ENCODE data around the gene LHFPL3. TPM values are rescaled to one million over a fixed set of nuclear protein-coding genes. Genes with fewer than 3 reads are reported as not detected.

Gene LHFPL3
- total RNA-seq, 1 experiment from 2014 or later = 0.83 TPM

DNA sequence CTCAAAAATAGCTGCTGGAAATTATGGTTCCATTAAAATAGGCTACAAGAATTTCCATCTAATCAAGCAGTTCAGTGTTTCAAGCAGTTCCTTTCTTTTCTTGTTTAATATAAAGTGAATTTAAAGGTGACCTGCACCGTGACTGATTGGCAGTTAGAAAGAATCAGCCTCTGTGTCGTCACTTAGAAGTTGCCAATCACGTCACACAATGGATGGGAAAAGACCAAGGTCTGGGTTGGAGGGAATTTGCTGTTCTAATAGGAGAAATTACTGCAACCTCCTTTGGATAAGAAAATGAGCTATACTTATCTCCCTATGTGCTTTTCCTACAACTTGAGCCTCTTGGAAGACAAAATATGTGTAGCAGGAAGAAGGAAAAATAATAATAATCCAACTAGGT, 466.2 kb downstream of the LHFPL3 start:
- POLR2A ChIA-PET = no interaction called here
- TF ChIP-seq PRRX2 (CRISPR knock-in tag; IDR thresholded peaks at IDR 0.05) = no peak
- no peak for TF ChIP-seq ZBTB43 (CRISPR knock-in tag; IDR thresholded peaks at IDR 0.05)
- TF ChIP-seq ZNF423 (CRISPR knock-in tag; IDR thresholded peaks at IDR 0.05) = no peak
- TF ChIP-seq CTCF (IDR thresholded peaks at IDR 0.05) = no peak
- no peak for TF ChIP-seq NR2C2 (CRISPR knock-in tag; IDR thresholded peaks at IDR 0.05)
- TF ChIP-seq E2F4 (CRISPR knock-in tag; IDR thresholded peaks at IDR 0.05; ENCODE audit: borderline replicate concordance, low read depth) = no peak
- no peak for TF ChIP-seq NR1H2 (CRISPR knock-in tag; IDR thresholded peaks at IDR 0.05)
- TF ChIP-seq NFATC4 (CRISPR knock-in tag; IDR thresholded peaks at IDR 0.05) = no peak
- TF ChIP-seq ESRRA (CRISPR knock-in tag; IDR thresholded peaks at IDR 0.05; ENCODE audit: borderline replicate concordance) = no peak
- TF ChIP-seq TEAD4 (CRISPR knock-in tag; IDR thresholded peaks at IDR 0.05) = no peak
- TF ChIP-seq FOXP1 (CRISPR knock-in tag; IDR thresholded peaks at IDR 0.05; ENCODE audit: borderline replicate concordance) = no peak
- no peak for TF ChIP-seq ZNF219 (CRISPR knock-in tag; IDR thresholded peaks at IDR 0.05; ENCODE audit: borderline replicate concordance)
- TF ChIP-seq RORB (CRISPR knock-in tag; IDR thresholded peaks at IDR 0.05) = no peak
- no peak for TF ChIP-seq NFE2L1 (CRISPR knock-in tag; IDR thresholded peaks at IDR 0.05)
- TF ChIP-seq GABPB1 (CRISPR knock-in tag; IDR thresholded peaks at IDR 0.05) = no peak
- no peak for TF ChIP-seq CREB1 (CRISPR knock-in tag; IDR thresholded peaks at IDR 0.05)
- TF ChIP-seq USF2 (CRISPR knock-in tag; IDR thresholded peaks at IDR 0.05) = no peak
- Mint-ChIP-seq H3K36me3 (no peaks in the 10 kb centered on the region), H3K27ac (no peak overlapping the region), H3K27me3 (ENCODE audit: low read depth) (no peaks in the 10 kb centered on the region; the same call in 1 of the 2 replicates), H3K9me3 (no peaks in the 10 kb centered on the region), H3K4me1 (peaks cover 5% of the 10 kb centered on the region), H3K4me3 (no peak overlapping the region)
- CTCF ChIA-PET = interaction anchor here (1.2 to 2.4 kb wide), 2 partner anchors 54 to 89 kb away, joined by 4 to 5 read pairs; no protein-coding TSS in a partner anchor
- no peak for DNase-seq (ENCODE audit: low spot score)
- no peak for ATAC-seq

- CTCF ChIA-PET = interaction anchor here (0.8 to 2.4 kb wide), 3 partner anchors 53 to 151 kb away, joined by 3 to 5 read pairs (median 4); no protein-coding TSS in a partner anchor
- ATAC-seq = no peak
- POLR2A ChIA-PET = no interaction called here
- DNase-seq (ENCODE audit: low spot score) = no peak
- Mint-ChIP-seq H3K27me3 (ENCODE audit: low read depth) (no peaks in the 10 kb centered on the region; the same call in 1 of the 2 replicates), H3K4me1 (peaks cover 5% of the 10 kb centered on the region), H3K9me3 (no peaks in the 10 kb centered on the region), H3K36me3 (no peaks in the 10 kb centered on the region), H3K27ac (no peak overlapping the region), H3K4me3 (no peak overlapping the region)
- TF ChIP-seq NR1H2 (CRISPR knock-in tag; IDR thresholded peaks at IDR 0.05) (no peak), CREB1 (CRISPR knock-in tag; IDR thresholded peaks at IDR 0.05) (no peak), SP1 (CRISPR knock-in tag; conservative IDR thresholded peaks at IDR 0.05) (no peak), PRRX2 (CRISPR knock-in tag; IDR thresholded peaks at IDR 0.05) (no peak), ATF3 (CRISPR knock-in tag; conservative IDR thresholded peaks at IDR 0.05) (no peak), NR3C1 (CRISPR knock-in tag; conservative IDR thresholded peaks at IDR 0.05; ENCODE audit: low read depth) (no peak)
- TF ChIP-seq, protein P1, sequence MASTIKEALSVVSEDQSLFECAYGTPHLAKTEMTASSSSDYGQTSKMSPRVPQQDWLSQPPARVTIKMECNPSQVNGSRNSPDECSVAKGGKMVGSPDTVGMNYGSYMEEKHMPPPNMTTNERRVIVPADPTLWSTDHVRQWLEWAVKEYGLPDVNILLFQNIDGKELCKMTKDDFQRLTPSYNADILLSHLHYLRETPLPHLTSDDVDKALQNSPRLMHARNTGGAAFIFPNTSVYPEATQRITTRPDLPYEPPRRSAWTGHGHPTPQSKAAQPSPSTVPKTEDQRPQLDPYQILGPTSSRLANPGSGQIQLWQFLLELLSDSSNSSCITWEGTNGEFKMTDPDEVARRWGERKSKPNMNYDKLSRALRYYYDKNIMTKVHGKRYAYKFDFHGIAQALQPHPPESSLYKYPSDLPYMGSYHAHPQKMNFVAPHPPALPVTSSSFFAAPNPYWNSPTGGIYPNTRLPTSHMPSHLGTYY (CRISPR knock-in tag; IDR thresholded peaks at IDR 0.05) = no peak
- TF ChIP-seq, protein P2, sequence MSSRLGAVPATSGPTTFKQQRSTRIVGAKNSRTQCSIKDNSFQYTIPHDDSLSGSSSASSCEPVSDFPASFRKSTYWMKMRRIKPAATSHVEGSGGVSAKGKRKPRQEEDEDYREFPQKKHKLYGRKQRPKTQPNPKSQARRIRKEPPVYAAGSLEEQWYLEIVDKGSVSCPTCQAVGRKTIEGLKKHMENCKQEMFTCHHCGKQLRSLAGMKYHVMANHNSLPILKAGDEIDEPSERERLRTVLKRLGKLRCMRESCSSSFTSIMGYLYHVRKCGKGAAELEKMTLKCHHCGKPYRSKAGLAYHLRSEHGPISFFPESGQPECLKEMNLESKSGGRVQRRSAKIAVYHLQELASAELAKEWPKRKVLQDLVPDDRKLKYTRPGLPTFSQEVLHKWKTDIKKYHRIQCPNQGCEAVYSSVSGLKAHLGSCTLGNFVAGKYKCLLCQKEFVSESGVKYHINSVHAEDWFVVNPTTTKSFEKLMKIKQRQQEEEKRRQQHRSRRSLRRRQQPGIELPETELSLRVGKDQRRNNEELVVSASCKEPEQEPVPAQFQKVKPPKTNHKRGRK (CRISPR knock-in tag; IDR thresholded peaks at IDR 0.05; ENCODE audit: borderline replicate concordance) = no peak
- TF ChIP-seq, protein P3, sequence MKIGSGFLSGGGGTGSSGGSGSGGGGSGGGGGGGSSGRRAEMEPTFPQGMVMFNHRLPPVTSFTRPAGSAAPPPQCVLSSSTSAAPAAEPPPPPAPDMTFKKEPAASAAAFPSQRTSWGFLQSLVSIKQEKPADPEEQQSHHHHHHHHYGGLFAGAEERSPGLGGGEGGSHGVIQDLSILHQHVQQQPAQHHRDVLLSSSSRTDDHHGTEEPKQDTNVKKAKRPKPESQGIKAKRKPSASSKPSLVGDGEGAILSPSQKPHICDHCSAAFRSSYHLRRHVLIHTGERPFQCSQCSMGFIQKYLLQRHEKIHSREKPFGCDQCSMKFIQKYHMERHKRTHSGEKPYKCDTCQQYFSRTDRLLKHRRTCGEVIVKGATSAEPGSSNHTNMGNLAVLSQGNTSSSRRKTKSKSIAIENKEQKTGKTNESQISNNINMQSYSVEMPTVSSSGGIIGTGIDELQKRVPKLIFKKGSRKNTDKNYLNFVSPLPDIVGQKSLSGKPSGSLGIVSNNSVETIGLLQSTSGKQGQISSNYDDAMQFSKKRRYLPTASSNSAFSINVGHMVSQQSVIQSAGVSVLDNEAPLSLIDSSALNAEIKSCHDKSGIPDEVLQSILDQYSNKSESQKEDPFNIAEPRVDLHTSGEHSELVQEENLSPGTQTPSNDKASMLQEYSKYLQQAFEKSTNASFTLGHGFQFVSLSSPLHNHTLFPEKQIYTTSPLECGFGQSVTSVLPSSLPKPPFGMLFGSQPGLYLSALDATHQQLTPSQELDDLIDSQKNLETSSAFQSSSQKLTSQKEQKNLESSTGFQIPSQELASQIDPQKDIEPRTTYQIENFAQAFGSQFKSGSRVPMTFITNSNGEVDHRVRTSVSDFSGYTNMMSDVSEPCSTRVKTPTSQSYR (CRISPR knock-in tag; IDR thresholded peaks at IDR 0.05) = no peak
- TF ChIP-seq, protein P4, sequence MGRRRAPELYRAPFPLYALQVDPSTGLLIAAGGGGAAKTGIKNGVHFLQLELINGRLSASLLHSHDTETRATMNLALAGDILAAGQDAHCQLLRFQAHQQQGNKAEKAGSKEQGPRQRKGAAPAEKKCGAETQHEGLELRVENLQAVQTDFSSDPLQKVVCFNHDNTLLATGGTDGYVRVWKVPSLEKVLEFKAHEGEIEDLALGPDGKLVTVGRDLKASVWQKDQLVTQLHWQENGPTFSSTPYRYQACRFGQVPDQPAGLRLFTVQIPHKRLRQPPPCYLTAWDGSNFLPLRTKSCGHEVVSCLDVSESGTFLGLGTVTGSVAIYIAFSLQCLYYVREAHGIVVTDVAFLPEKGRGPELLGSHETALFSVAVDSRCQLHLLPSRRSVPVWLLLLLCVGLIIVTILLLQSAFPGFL (CRISPR knock-in tag; IDR thresholded peaks at IDR 0.05; ENCODE audit: borderline replicate concordance) = no peak
These were observed 466.7 kb downstream of the LHFPL3 start for GRCh38 chr7:104795086-104795485.

All from WTC11 (cell line).